Activated CD4-positive, CD25-positive, alpha-beta regulatory T cell treated with anti-CD3 and anti-CD28 coated beads, Interleukin-2, amount 50 U/mL, for 24 hours (primary cell): Measurements from ENCODE around the gene STRADB.
"Not testable (repeated sequence)": the region's sequence is repeated elsewhere in the genome, so short reads cannot be mapped to it uniquely, and the experiment has no call there.

Source experiments
- ATAC-seq, 2 donors: fragments of 150-1000 bp; cut with Tn5 transposase; one replicate each; pipeline ENCODE4 v1.10.0; 2021; ENCODE audit warnings: mild to moderate bottlenecking in 1 of 2, moderate library complexity in 1 of 2

Gene STRADB, protein sequence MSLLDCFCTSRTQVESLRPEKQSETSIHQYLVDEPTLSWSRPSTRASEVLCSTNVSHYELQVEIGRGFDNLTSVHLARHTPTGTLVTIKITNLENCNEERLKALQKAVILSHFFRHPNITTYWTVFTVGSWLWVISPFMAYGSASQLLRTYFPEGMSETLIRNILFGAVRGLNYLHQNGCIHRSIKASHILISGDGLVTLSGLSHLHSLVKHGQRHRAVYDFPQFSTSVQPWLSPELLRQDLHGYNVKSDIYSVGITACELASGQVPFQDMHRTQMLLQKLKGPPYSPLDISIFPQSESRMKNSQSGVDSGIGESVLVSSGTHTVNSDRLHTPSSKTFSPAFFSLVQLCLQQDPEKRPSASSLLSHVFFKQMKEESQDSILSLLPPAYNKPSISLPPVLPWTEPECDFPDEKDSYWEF

DNA sequence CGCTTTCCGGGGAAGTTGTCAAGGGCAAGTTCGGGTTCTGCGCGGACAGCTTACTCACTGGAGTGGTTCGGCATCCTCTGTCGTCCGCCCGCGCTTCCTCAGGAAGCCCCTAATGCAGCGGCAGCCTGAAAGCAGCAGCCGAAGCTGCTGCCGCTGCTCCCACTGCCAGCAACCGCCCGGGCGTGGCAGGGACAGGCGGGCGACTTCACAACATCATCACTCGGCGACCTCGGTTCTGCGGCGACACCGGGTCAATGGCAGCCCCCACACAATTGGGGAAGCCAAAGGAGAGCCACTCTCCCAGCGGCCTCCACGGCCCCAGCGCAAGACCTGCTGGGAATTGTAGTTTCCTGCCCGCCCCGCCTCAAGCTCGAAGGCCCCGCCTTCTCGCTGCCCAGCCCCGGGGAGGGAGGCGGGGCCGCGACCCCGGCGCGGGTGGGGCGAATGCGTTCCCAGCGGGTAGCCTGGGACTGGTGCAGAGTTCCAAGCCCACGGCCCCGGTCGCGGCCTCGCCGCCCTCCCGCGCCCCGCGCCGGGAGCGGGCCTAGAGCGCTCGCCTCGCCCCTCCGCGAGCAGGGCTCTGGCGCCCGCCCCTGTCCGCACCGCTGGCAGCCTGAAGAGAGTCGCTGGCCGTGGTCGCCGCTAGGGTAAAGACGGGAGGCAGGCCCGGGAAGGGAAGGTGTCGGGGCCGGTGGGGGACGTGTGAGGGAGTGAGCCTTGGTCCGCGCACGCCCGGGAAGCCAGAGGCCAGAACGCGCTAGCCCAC, at the start of gene STRADB, which contains the start of gene TRAK2:
Gene STRADB (plus strand): TSS at position 449 of the 766 bp plus-strand sequence. CDS start 3,101 bp downstream, outside the sequence.
Gene TRAK2 (minus strand): TSS at position 167 of the 766 bp plus-strand sequence. CDS start 30,951 bp downstream, outside the sequence.
- peak; percentile 83 to 84 for ATAC-seq

DNA sequence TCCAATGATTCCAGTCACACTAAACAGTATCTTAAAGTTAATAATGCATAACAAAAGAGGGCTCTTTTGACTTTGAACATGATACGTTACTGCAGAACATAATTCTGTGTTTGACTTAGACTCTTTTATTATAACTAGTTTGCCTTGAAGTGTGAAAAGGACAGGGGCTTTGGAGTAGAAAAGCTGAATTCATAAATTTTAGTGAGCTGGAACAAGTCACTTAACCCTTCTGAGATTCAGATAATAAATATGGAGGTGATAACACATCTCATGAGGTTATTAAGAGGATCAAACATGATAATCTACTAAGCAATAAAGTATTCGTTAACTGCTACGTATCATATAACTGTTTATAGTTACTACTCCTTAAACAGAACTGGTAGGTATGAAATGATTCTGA, 49.7 kb upstream of the STRADB start:
- no peak for ATAC-seq

DNA sequence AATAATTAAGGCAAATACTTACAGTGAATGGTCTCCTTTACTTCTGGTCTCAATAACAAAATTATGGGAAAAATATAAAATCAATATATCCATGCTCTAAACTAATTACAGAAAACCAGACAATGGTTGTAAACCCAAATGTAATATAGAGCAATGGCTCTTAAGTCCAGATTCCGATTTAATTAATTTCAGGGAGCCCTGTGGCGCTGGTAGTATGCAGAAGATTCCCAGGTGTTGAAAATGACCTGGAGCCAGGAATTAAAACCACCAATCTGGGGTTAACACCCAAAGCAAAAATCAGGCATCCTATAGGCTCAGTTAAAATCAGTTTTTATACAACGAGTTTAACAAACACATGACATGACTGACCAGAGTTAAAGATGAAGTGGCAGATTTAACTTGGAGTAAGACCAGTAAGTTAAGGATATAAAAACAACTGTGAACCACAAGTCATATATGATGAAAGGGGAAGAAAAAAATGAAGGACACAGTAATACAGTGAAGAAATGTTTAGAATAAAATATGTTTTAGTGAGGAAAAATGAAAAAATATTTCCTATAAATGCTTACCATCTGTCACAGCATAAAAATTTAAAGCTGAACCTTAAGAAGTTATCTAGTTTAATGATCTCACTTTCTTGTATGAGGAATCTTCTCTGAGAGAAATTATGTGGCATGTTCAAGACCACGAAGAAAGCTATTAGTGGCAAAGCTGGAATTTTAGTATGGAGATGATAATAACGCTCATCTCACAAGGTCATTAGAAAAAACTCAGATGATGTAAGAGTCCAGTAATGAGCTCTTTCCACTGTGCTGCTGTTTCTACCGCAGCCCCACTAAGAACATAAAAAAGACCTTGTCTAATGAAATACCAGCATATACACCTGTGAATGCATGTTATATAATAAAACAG, 48.6 kb upstream of the STRADB start:
- ATAC-seq = no peak

DNA sequence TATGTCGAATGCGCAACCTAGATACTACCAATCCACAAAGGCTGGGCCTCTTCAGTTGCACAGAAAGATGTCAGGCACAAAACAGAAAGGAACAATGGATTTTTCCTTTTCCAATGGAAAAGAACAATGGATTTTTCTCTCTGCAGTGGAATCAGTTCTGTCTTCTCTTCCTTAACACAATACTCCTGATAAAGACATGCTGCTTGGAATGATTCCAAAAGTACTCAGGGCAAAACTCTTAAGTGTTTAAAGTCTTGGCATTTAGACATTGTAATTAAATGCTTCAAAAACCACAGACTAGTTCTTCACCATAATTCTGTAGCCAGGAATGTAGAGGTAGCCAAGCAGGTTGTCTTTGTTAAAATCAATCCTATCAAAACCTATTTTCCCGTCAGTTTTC, 47.7 kb upstream of the STRADB start:
- no peak for ATAC-seq

DNA sequence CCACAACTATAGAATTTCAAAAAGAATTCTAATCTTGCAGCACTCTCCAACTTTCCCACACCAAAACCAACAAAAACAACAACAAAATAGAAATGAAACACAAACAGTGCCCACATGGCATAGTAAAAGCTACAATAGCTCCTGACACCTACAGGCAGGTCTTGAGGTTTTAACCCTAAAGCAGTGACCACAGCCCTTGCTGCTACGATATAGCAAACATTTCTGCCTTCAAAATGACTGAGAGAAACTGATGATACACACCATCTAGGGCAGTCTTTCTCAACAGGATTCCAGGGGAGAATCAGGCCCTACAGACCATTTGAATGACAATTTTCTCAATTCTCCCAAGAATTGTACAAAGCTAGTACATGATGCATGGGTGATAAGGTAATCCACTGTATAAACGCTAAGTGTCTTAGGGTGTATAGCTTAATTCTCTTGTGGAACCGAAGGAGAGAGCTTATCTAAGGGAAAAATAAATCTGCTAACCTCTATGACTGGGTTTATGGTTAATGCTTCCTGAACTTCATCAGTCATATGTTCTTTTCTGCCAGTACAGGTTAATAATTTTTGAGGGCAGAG, 46.8 kb upstream of the STRADB start:
- ATAC-seq = peak in 1 of 2 donors; percentile 43

DNA sequence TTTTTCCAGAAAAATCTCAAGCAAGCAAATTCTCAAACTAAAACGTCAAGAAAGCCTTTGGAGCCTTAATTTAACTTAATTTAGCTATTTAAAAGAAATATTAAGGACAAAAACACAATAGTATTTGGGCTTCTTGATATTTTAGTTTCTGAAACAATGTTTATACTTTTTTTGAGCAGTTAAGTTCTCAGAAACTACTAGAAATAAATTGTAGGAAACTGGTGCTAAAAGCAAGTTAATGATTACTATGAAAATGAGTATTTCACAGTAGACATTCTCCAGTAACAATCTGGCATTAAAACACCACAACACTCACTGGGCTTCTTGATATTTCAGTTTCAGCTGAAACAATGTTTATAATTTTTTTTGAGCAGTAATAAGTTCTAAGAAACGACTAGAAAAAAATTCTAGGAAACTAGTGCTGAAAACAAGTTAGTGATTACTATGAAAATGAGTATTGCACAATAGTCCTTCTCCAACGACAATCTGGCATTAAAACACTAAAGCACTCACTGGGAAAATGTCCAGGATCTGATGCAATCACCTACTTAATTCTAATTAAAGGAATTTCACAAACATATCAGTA, 45.4 kb upstream of the STRADB start:
- ATAC-seq = peak; percentile 43 to 82

DNA sequence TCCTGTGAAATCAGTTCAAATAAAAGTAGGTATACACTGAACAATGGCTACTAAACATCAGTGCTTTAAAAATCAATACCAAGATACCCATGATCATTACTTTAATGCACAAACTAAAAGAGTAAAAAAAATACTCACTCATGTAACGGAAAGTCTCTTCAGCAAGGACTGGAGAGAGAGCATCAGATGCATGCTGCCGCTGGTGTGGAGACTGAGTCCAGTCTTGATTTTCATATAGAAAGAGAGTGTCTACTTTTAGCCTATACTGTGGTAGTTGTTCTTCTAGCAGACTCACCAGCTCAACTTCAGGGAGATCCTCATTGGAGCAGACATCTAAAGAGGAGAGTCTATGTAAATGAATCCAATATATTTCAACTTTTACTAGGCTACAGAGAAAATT, 44.3 kb upstream of the STRADB start:
- ATAC-seq = no peak

DNA sequence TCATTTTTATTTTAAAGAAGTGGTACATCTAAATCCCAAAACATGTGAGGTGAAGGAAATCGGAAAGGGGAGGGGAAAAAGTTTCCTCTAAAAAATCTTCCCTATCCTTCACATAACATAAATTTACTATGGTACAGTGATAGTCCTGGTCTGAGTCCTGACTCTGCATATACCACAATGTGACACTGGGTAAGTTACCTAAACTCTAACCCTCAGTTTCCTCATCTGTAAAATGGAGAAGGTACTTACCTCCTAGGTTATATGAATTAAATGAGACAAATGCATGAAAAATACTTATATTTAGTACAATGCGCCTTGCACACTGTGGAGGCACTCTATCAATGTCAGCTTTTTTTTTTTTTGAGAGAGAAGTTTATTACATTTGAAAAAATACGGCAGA, 42.6 kb upstream of the STRADB start:
- no peak for ATAC-seq

DNA sequence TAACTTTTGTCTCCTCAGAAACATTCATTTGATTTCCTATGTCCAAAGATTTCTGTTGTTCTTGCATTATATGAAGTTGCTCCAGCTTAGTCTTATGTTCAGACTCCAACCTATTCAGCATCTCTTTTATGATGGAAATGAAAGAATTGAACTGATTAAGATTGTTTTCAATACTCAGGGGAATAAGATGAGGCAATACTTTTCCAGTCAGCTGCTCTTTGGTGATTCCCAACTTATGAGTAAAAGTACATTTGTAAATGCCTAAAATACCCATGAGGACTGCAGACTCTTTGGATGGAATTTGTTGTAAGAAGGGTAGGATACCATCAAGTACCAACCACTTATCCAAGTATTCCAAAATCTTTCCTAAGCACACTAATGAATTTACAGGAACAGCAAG, 40.1 kb upstream of the STRADB start:
- ATAC-seq = no peak

DNA sequence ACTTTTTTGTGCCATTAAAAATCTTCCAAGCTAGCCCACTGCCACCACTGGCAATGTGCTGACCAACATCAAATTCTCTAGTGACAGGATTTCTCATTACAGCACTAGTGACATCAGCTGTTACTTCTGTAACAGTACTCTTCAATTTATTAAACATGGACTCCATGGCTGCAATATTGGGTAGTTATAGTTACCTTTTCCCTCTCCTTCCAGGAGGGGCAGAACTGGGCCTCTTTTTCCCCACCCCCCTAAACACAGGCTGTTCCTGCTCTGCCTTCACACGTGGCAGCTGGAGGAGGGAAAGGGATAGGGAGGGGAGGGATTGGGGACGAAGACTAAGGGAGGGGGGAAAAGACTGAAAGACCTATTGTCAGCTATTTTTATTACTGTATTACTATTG, 38.4 kb upstream of the STRADB start:
- no peak for ATAC-seq

DNA sequence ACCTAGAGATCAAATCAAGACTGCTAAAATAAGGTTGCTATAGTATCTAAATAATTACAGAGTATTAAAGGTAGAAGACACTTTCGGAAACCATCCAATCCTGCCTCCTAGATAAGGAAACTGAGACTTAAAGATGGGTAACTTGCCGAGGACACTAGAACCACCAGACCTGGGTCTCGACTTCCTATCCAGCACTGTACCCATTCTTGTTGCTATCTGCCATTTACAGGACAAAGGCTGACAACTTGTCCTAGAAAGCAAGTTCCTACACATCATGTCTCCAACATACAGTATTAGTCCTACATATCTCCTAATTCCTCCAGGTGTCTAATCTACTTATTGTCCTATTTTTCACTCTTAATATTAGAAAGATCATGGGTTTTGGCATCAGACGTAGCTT, 38.0 kb upstream of the STRADB start:
- ATAC-seq = no peak

DNA sequence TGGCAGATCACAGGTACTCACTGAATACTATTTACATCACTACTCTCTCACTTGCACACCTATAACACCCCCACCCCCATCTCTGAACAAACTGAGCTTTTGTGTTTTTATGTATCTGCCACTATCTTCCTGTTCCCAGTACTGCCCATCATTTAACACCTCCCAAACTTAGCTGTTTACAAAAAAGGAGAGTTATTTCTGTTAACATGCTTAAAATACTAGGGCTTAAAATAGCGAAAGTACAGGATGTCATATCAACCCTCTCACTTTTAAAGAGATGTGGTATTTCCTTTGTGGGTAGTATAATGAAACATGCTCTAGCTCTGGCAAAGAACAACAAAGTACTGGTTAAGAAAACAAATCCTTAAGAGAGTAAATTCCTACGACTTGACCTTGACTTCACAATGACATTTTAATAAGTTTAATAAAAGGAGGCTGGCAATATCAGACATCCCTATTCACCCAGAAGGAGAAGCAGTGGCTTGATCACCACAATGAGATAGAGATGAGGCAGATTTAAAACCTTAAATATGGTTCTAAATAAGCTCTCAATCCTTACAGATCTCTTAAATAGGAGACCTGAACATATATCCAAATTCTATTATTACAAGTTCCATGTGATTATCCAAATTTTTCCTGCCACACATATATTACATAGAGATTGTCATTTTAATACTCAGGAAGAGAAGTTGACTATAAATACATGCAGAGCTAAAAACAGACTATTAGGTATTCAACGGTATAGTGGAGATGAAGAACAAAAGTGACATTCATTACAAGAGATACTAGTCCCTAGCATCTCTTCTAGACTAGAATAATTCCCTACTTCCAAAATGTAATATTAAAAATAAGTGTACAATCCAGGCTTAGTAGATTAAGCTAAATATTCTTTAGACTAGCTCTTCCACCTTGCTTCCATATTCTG, 37.2 kb upstream of the STRADB start:
- ATAC-seq = peak; percentile 49 to 71

DNA sequence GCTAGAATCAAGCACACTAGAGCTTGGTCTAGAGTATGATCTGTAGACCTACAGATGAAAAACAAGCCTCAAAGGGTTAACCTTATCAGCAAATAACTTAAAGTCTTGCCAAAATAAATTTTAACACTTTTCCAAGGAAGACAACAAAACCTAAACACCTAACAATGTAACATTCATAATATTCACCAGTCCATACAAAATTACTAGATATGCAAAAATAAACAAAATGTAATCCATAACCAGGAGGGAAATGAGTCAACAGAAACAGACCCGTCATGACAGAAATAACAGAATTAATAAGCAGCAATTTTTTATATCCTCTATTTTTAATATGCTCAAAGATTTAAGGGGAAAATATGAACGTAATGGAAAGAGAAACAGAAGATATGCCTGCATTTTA, 36.4 kb upstream of the STRADB start:
- peak; percentile 40 for ATAC-seq

DNA sequence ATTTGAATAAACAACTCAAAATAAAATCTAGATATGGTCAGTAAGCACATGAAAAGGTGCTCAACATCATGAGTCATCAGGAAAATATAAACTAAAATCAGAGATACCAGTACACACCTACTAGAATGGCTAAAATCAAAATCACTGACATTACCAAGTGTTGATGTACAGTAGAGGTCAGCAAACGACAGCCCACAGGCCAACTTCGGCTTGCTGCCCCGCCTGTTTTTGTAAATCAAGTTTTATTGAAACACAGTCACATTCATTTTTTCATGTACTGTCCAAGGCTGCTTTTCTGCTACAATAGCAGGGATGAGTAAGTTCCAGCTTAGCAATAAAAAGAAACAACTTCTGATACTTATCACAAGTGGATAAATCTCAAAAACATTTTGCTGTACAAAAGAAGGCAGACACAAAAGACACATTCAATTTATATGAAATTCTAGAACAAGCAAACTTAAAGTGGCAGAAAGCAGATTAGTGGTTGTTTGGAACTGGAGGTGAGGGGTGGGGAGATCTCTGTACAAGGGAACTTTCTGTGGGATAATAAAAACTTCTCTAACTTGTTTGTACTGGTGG, 32.4 kb upstream of the STRADB start:
- no peak for ATAC-seq

DNA sequence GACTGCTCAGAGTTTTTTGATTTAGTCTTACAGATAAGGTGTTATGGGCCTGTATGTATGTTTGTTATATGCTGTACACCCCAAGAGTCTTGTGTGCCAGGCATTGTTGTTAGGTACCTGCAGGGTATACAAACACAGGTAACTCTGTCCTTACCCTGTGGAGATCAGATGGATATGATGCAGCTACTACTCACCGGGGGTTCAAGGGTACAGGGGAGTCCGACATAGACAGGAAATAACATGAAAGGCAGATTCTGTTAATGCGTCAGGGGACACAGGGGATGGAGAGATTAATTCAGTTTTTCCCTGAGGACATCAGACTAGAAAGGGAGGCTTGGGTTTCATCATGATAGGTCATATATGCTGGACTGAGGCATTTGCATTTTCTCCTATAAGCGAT, 31.6 kb upstream of the STRADB start:
- ATAC-seq = peak; percentile 8 to 35

DNA sequence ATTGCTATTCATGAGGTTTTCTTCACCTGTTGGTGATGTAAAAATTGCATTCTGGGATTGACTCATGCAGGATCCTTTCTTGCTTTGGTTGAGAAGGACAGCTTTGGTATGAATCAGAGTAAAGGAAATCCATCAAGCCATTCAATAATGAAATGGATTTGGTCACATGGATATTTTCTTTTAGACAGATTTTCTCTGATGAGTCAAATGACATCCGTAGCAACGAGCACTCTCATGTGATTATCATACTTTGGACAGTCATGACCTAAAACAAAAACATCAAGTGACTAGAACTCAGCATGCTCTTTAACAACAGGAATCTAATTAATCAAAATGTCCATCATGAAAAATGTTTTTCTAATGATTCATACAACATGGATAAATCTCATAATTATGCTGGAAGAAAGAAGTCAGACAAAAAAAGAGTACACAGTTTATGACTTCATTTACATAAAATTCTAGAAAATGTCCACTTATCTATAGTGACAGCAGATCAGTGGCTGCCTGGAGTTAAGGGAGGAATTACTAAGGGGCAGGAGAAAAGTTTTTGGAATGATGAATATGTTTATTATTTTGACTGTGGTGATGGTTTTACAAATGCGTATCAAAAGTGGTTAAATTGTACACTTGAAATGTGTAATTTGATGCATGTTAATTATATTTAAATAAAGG, 31.0 kb upstream of the STRADB start:
- ATAC-seq = peak; percentile 66 to 76

DNA sequence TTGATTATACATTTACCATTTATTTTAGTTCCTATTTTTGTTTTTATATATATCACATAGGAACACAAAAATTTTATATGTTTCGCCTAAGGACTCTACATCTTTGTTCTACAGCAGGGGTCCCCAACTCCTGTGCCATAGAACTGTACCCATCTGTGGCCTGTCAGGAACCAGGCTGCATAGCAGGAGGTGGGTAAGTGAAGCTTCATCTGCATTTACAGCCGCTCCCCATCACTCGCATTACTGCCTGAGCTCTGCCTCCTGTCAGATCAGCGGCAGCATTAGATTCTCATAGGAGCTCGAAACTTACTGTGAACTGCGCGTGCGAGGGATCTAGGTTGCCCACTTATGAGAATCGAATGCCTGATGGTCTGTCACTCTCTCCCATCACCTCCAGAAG, 25.6 kb upstream of the STRADB start:
- ATAC-seq = no peak

DNA sequence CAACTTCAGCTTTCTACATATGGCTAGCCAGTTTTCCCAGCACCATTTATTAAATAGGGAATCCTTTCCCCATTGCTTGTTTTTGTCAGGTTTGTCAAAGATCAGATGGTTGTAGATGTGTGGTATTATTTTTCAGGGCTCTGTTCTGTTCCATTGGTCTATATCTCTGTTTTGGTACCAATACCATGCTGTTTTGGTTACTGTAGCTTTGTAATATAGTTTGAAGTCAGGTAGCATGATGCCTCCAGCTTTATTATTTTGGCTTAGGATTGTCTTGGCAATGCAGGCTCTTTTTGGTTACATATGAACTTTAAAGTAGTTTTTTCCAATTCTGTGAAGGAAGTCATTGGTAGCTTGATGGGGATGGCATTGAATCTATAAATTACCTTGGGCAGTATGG, 23.2 kb upstream of the STRADB start:
- ATAC-seq = not testable (repeated sequence)

DNA sequence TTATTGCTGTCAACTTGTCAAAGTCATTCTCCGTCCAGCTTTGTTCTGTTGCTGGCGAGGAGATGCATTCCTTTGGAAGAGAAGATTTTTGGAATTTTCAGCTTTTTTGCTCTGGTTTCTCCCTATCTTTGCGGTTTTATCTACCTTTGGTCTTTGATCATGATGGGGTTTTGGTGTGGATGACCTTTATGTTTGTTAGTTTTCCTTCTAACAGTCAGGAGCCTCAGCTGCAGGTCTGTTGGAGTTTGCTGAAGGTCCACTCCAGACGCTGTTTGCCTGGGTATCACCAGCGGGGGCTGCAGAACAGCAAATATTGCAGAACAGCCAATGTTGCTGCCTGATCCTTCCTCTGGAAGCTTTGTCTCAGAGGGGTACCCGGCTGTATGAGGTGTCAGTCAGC, 21.7 kb upstream of the STRADB start:
- not testable (repeated sequence) for ATAC-seq

DNA sequence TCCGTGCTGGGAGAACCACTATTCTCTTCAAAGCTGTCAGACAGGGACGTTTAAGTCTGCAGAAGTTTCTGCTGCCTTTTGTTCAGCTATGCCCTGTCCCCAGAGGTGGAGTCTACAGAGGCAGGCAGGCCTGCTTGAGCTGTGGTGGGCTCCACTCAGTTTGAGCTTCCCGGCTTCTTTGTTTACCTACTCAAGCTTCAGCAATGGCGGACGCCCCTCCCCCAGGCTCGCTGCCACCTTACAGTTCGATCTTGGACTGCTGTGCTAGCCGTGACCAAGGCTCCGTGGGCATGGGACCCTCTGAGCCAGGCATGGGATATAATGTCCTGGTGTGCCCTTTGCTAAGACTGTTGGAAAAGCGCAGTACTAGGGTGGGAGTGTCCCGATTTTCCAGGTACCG, 21.2 kb upstream of the STRADB start:
- ATAC-seq = not testable (repeated sequence)
